GM19468 (cell line): ENCODE measurements around the gene TMEM164.

ENCODE experiments used
- ATAC-seq: cut with Tn5 transposase; IDR thresholded peaks from one replicate; pipeline ENCODE4 v1.9.1; 2021; ENCODE audit warnings: mild to moderate bottlenecking, moderate library complexity, moderate number of reproducible peaks; ENCODE audit not compliant: unreplicated experiment; ENCODE audit errors: extremely low read depth

Gene TMEM164

GRCh38 chrX:110060846-110061537, 58.1 kb downstream of the TMEM164 start:
- ATAC-seq, result no peak

- no peak for ATAC-seq
Observed at GRCh38 chrX:110062919-110063318, 60.0 kb downstream of the TMEM164 start.

- ATAC-seq, result no peak
Observed at GRCh38 chrX:110066488-110067225, 63.7 kb downstream of the TMEM164 start.

- ATAC-seq, result no peak
Observed at GRCh38 chrX:110070970-110071369, 68.1 kb downstream of the TMEM164 start.

- no peak for ATAC-seq
Observed at GRCh38 chrX:110081320-110081719, 78.4 kb downstream of the TMEM164 start.

GRCh38 chrX:110081740-110082139, 78.8 kb downstream of the TMEM164 start:
- no peak for ATAC-seq

GRCh38 chrX:110082161-110082560, 79.2 kb downstream of the TMEM164 start:
- no peak for ATAC-seq

GRCh38 chrX:110086162-110086915, 83.4 kb downstream of the TMEM164 start:
- ATAC-seq, result no peak

- no peak for ATAC-seq
Observed at GRCh38 chrX:110086916-110087484, 84.1 kb downstream of the TMEM164 start.

GRCh38 chrX:110087485-110088356, 84.8 kb downstream of the TMEM164 start:
- ATAC-seq, result no peak

GRCh38 chrX:110089656-110090403, 86.9 kb downstream of the TMEM164 start:
- no peak for ATAC-seq

GRCh38 chrX:110097920-110098319, 95.0 kb downstream of the TMEM164 start:
- no peak for ATAC-seq

GRCh38 chrX:110103344-110103743, 100.4 kb downstream of the TMEM164 start:
- no peak for ATAC-seq

GRCh38 chrX:110104078-110104477, 101.2 kb downstream of the TMEM164 start:
- ATAC-seq, result no peak

GRCh38 chrX:110108381-110108821, 105.5 kb downstream of the TMEM164 start:
- no peak for ATAC-seq

GRCh38 chrX:110114260-110114776, 111.4 kb downstream of the TMEM164 start:
- ATAC-seq, result no peak

GRCh38 chrX:110116066-110116980, 113.4 kb downstream of the TMEM164 start:
- ATAC-seq, result no peak

GRCh38 chrX:110118530-110118929, 115.6 kb downstream of the TMEM164 start:
- no peak for ATAC-seq
